Measurements from ENCODE around the gene C15orf40.

- no peak for TF ChIP-seq CTCF (IDR thresholded peaks at IDR 0.05)
- TF ChIP-seq POLR2A (IDR thresholded peaks at IDR 0.05) = no peak
- no peak for TF ChIP-seq EP300 (IDR thresholded peaks at IDR 0.05)
These were observed 38.4 kb downstream of the C15orf40 start for GRCh38 chr15:82972990-82973389.

All from ovary (tissue), 3 donors.